Endometrial microvascular endothelial cells (primary cell): ENCODE results near the gene ARF3. TPM values are rescaled to one million over a fixed set of nuclear protein-coding genes. Genes with fewer than 3 reads are reported as not detected.

ENCODE experiments used
- in situ Hi-C: cut with HindIII; loops from 2 replicates; pipeline ENCODE4 v1.10.0; 2017; ENCODE audit warnings: low sequenced_read_pairs, low pct_unique_long_range_greater_than_20kb; ENCODE audit errors: inconsistent ontology term
- total RNA-seq: library from RNA; depleted of rRNA; stranded (reverse); fragments of >200 nt; gene quantifications from one replicate; pipeline ENCODE4 v1.2.3, GENCODE V29; 2015; ENCODE audit errors: inconsistent ontology term

ARF3 gene
- total RNA-seq, 1 donor from 2014 or later, result 114 TPM

GRCh38 chr12:48969833-48970701 lies 12.8 kb upstream of the ARF3 start:
- in situ Hi-C loops, result no loop called here

GRCh38 chr12:48969160-48969771 lies 12.0 kb upstream of the ARF3 start:
- in situ Hi-C loops, result no loop called here

- in situ Hi-C loops, result no loop called here
Observed at GRCh38 chr12:48968467-48968866, 11.2 kb upstream of the ARF3 start.

GRCh38 chr12:48967991-48968390 lies 10.7 kb upstream of the ARF3 start:
- in situ Hi-C loops, result no loop called here

- in situ Hi-C loops, result no loop called here
Observed at GRCh38 chr12:48966177-48966895, 9.0 kb upstream of the ARF3 start.

- in situ Hi-C loops, result no loop called here
Observed at GRCh38 chr12:48965298-48965838, 8.1 kb upstream of the ARF3 start.

GRCh38 chr12:48961801-48962200 lies 4.5 kb upstream of the ARF3 start:
- in situ Hi-C loops, result no loop called here

GRCh38 chr12:48961331-48961730 lies 4.0 kb upstream of the ARF3 start:
- in situ Hi-C loops, result no loop called here

- in situ Hi-C loops, result no loop called here
Observed at GRCh38 chr12:48960834-48961233, 3.5 kb upstream of the ARF3 start.

- in situ Hi-C loops, result no loop called here
Observed at GRCh38 chr12:48958049-48958388, 732 bp upstream of the ARF3 start.

- in situ Hi-C loops, result no loop called here
Observed at GRCh38 chr12:48956279-48957140, 777 bp downstream of the ARF3 start.

GRCh38 chr12:48954841-48955501 lies 2.3 kb downstream of the ARF3 start:
- in situ Hi-C loops, result no loop called here

- in situ Hi-C loops, result no loop called here
Observed at GRCh38 chr12:48954061-48954460, 3.2 kb downstream of the ARF3 start.

- in situ Hi-C loops, result no loop called here
Observed at GRCh38 chr12:48952691-48953090, 4.6 kb downstream of the ARF3 start.

GRCh38 chr12:48947727-48948126 lies 9.6 kb downstream of the ARF3 start:
- in situ Hi-C loops, result no loop called here

- in situ Hi-C loops, result no loop called here
Observed at GRCh38 chr12:48946943-48947342, 10.3 kb downstream of the ARF3 start.

GRCh38 chr12:48946205-48946604 lies 11.1 kb downstream of the ARF3 start:
- in situ Hi-C loops, result no loop called here

GRCh38 chr12:48943221-48943620 lies 14.1 kb downstream of the ARF3 start:
- in situ Hi-C loops, result no loop called here
